ENCODE results near the gene ANKRD12. TPM values are rescaled to one million over a fixed set of nuclear protein-coding genes. Genes with fewer than 3 reads are reported as not detected.

The ANKRD12 gene
- total RNA-seq, 3 donors from 2014 or later, result 47.7 to 66.9 (median 51.5) TPM

DNA sequence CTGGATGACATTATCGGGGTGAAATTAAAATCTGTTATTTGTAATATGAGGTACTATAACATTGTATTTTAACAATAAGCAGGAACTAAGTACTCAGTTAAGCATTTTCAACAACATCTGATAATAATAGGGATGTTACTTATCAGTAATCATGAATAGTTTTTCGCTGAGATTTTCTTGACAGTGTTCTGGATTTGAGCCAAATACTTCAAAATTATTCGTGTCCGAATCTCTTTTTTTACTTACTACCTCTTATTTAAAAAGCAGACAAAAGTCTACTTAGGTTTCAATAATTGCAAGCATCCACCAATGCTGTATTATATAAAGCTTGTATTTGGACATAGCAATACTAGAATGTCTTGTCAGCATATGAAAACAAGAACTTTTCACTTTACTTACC is 6.4 kb upstream of the ANKRD12 start:
- intact Hi-C loops (cut with DNase I; ENCODE audit: low total_unique reads), result no loop called here
- Histone ChIP-seq H3K27ac (no peak overlapping the region), H3K9me3 (no peaks in the 10 kb centered on the region), H3K4me1 (no peaks in the 10 kb centered on the region), H3K36me3 (no peaks in the 10 kb centered on the region), H3K4me3 (no peak overlapping the region), H3K27me3 (no peaks in the 10 kb centered on the region)
- no peak for TF ChIP-seq CTCF (IDR thresholded peaks at IDR 0.05)
- TF ChIP-seq POLR2A (IDR thresholded peaks at IDR 0.05), result no peak
- TF ChIP-seq POLR2AphosphoS5 (IDR thresholded peaks at IDR 0.05), result no peak
- DNase-seq (ENCODE audit: low spot score in 2 of 2), result no peak

- Histone ChIP-seq H3K27me3 (no peaks in the 10 kb centered on the region), H3K27ac (no peak overlapping the region), H3K36me3 (no peaks in the 10 kb centered on the region), H3K4me1 (no peaks in the 10 kb centered on the region), H3K4me3 (no peak overlapping the region), H3K9me3 (no peaks in the 10 kb centered on the region)
- TF ChIP-seq POLR2A (IDR thresholded peaks at IDR 0.05), result no peak
- no peak for TF ChIP-seq POLR2AphosphoS5 (IDR thresholded peaks at IDR 0.05)
- TF ChIP-seq CTCF (IDR thresholded peaks at IDR 0.05), result no peak
- intact Hi-C loops (cut with DNase I; ENCODE audit: low total_unique reads), result no loop called here
- DNase-seq (ENCODE audit: low spot score in 2 of 2), result no peak
Measured at GRCh38 chr18:9130806-9131205, 5.8 kb upstream of the ANKRD12 start.

DNA sequence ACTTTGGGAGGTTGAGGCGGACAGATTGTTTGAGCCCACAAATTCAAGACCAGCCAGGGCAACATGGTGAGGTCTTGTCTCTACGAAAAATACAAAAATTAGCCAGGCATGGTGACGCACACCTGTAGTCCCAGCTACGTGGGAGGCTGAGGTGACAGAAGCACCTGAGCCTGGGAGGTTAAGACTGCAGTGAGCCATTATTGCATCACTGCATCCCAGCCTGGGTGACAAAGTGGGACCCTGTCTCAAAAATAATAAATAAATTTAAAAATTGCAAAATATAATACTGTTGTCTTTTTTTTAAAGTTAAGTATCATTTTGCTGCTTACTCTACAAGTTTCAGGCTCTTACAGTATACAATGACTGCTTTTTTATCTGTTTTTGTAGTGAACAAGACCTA is 4.0 kb upstream of the ANKRD12 start:
- Histone ChIP-seq H3K4me1 (no peaks in the 10 kb centered on the region), H3K27ac (peak overlapping the region; percentile 60 to 65), H3K27me3 (no peaks in the 10 kb centered on the region), H3K4me3 (no peak overlapping the region), H3K36me3 (no peaks in the 10 kb centered on the region), H3K9me3 (no peaks in the 10 kb centered on the region)
- no peak for TF ChIP-seq CTCF (IDR thresholded peaks at IDR 0.05)
- no peak for TF ChIP-seq POLR2AphosphoS5 (IDR thresholded peaks at IDR 0.05)
- no peak for TF ChIP-seq POLR2A (IDR thresholded peaks at IDR 0.05)
- DNase-seq (ENCODE audit: low spot score in 2 of 2), result no peak
- intact Hi-C loops (cut with DNase I; ENCODE audit: low total_unique reads), result no loop called here

GRCh38 chr18:9133225-9133624 is 3.4 kb upstream of the ANKRD12 start:
- no peak for DNase-seq (ENCODE audit: low spot score in 2 of 2)
- no peak overlapping the region for H3K4me3 ChIP-seq
- H3K36me3 ChIP-seq, result no peaks in the 10 kb centered on the region
- H3K27ac ChIP-seq, result peak overlapping the region; percentile 60 to 65
- H3K4me1 ChIP-seq, result no peaks in the 10 kb centered on the region
- TF ChIP-seq POLR2AphosphoS5 (IDR thresholded peaks at IDR 0.05) (no peak), POLR2A (IDR thresholded peaks at IDR 0.05) (no peak), CTCF (IDR thresholded peaks at IDR 0.05) (no peak)
- no peaks in the 10 kb centered on the region for H3K27me3 ChIP-seq
- intact Hi-C loops (cut with DNase I; ENCODE audit: low total_unique reads), result no loop called here
- H3K9me3 ChIP-seq, result no peaks in the 10 kb centered on the region

GRCh38 chr18:9135081-9135911 is 1.3 kb upstream of the ANKRD12 start:
- H3K4me1 ChIP-seq, result peaks cover 6 to 9% of the 10 kb centered on the region in 2 donors
- DNase-seq (ENCODE audit: low spot score in 2 of 2), result no peak
- TF ChIP-seq POLR2AphosphoS5 (IDR thresholded peaks at IDR 0.05), result no peak
- no peak for TF ChIP-seq CTCF (IDR thresholded peaks at IDR 0.05)

More at GRCh38 chr18:9135081-9135911, 1.3 kb upstream of the ANKRD12 start:
- Histone ChIP-seq H3K27ac (peak overlapping the region; percentile 98 to 100), H3K27me3 (no peaks in the 10 kb centered on the region), H3K36me3 (no peaks in the 10 kb centered on the region), H3K4me3 (peak overlapping the region; percentile 84 to 92 (median 88)), H3K9me3 (no peaks in the 10 kb centered on the region)
- intact Hi-C loops (cut with DNase I; ENCODE audit: low total_unique reads), result no loop called here

All from breast epithelium (tissue), 4 donors.